Sciatic nerve (tissue), 2 donors: Measurements from ENCODE around the gene CDKAL1. TPM values are rescaled to one million over a fixed set of nuclear protein-coding genes. Genes with fewer than 3 reads are reported as not detected.
"Not testable (repeated sequence)": the region's sequence is repeated elsewhere in the genome, so short reads cannot be mapped to it uniquely, and the experiment has no call there.

Experiments
- ATAC-seq: fragments of 200-7000 bp; cut with Tn5 transposase; one replicate; pipeline ENCODE4 v1.9.1; 2020; ENCODE audit warnings: mild to moderate bottlenecking, moderate library complexity
- DNase-seq: peaks from one replicate; pipeline ENCODE4 v3.0.0-alpha.2; 2020; ENCODE audit warnings: low spot score
- intact Hi-C: fragments of 100-400 bp; cut with DNase I; formaldehyde crosslinking; loops from one replicate; pipeline ENCODE4 v1.14.2; 2022
- total RNA-seq: library from RNA; stranded (reverse); fragmentation: NEBNext Ultra II Directional; extraction: Animal tissue kit (Norgen Biotek cat#: 25700); gene quantifications from one replicate; pipeline ENCODE4 v1.2.1, GENCODE V29; 2021
- donor health status: DM: no; HTN: no; CAD: no.
- donor health status: DM: no; HTN: no; CAD: no.

The CDKAL1 gene
- total RNA-seq, 1 donor from 2014 or later: 20.5 TPM

GRCh38 chr6:21082091-21082490 is 547.8 kb downstream of the CDKAL1 start:
- ATAC-seq (no peak), DNase-seq (no peak)
- intact Hi-C loops: no loop called here

DNA sequence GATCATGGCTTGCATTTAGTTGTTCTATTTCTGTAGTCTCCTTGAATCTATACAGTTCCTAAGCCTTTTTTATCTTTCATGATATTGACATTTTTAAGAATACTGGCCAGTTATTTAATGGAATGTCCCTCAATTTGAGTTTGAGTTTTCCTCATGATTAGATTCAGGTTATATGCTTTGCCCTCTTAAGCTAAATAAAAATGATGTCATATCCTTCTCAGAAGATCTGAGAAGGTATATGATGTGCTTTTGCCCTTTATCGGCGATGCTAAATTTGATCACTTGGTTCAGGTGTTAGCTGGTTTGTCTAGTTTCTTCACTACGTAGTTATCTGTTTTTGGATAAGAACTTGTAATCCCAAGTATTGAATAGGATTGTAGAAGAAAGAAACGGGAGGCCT is 549.5 kb downstream of the CDKAL1 start:
- intact Hi-C loops: no loop called here
- no peak for ATAC-seq
- no peak for DNase-seq

DNA sequence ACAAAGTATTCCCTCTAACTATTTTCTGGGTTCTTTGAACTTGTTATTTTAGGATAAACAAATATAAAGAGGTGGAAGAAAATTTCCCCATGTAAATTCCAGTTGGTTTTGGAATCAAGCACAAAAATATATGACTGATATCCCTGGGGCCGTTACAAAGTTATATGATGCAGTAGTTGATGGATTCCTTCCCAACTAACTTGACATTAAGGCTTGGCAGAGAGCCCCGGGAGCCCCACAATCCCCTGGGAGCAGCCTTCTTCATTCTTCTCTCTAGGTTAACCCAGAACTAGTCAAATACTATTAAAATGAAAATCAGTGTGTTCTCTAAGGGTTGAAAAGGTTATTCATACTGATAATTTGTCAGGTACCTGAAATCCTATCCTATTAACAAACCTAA is 550.4 kb downstream of the CDKAL1 start:
- ATAC-seq: no peak
- intact Hi-C loops: no loop called here

GRCh38 chr6:21085211-21085610 is 551.0 kb downstream of the CDKAL1 start:
- intact Hi-C loops: no loop called here
- DNase-seq (no peak), ATAC-seq (no peak)

More for the DNA sequence above, 550.4 kb downstream of the CDKAL1 start:
- no peak for DNase-seq

- no peak for ATAC-seq
- no peak for DNase-seq
- intact Hi-C loops: no loop called here
These were observed 551.4 kb downstream of the CDKAL1 start for GRCh38 chr6:21085643-21086042.

GRCh38 chr6:21087188-21087587 is 552.9 kb downstream of the CDKAL1 start:
- intact Hi-C loops: no loop called here
- no peak for DNase-seq
- ATAC-seq: no peak

DNA sequence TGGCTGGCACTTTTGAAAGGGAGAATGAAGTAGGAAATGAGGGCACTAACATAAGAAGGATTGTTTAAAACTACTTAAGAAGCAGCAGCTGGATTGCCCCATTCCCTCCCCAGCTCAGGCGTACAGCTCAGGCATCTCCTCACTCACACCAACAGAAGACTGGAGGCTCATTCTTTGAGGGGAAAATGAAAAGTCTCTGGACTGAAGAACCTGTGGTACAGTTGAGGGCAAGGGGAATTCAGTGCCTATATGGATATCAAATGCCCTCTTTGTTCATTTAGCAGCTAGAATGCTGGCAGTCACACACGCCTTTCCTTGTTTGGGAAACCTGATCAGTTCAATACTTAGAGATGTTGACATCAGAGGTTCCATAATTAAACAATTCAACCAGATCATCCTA is 557.2 kb downstream of the CDKAL1 start:
- ATAC-seq (no peak), DNase-seq (no peak)
- intact Hi-C loops: no loop called here

DNA sequence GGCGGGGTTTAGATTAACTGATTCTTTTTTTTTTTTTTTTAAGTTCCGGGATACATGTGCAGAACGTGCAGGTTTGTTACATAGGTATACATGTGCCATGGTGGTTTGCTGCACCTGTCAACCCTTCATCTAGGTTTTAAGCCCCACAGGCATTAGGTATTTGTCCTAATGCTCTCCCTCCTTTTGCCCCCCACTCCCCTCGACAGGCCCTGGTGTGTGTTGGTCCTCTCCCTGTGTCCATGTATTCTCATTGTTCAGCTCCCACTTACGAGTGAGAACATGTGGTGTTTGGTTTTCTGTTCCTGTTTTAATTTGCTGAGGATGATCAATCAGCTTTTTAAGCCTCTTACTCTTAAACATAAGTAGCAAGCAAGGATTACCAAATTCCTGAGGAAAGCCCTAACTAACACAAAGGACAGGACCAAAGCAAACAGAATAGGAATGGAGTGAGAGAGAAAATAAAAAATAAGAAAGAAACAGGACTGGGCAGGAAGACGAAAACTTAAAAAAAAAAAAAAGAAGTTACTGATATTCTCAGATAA is 558.0 kb downstream of the CDKAL1 start:
- intact Hi-C loops, ATAC-seq, DNase-seq: not testable (repeated sequence)

DNA sequence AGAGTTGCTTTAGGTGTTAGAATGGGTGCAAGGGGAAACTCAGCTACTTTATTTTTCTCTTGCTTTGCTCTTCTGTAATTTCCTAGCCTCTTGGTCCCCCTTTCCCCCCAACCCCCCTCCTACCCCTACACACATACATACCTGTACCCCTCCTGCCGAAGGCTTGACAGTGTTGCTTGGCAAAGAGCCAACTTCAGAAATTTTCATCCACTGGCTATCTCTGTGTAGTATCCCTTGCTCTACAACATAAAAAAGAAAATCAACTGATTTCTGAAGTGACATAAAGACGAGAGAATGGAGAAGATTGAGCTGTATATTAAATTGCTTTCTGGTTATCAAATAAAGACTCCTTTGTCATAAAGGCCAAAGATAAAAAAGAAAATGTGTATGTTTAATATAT is 561.2 kb downstream of the CDKAL1 start:
- intact Hi-C loops: no loop called here
- no peak for DNase-seq
- ATAC-seq: no peak

DNA sequence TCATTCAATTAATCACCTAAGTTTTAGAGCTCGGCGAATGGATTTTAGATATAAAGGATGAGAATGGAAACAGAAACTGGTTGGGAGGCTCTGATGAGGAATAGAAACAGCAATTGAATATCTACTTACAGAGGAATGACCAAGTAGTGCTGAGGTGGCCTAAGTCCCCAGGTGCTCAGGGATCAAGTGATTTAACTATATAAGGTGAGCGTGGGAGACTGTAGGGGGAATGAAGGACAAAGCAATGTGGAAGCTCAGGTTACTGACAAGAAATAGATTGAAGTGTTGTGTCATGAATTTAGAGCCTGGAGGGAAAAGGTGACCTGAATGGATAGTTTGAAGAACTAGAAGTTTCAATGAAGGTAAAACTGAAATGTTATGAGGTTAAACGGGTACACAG is 563.9 kb downstream of the CDKAL1 start:
- DNase-seq (no peak), ATAC-seq (no peak)
- intact Hi-C loops: no loop called here

- no peak for DNase-seq
- intact Hi-C loops: no loop called here
- ATAC-seq: no peak
These were observed 564.5 kb downstream of the CDKAL1 start for GRCh38 chr6:21098744-21099143.

- DNase-seq (no peak), ATAC-seq (no peak)
- intact Hi-C loops: no loop called here
These were observed 565.4 kb downstream of the CDKAL1 start for GRCh38 chr6:21099338-21100314.

DNA sequence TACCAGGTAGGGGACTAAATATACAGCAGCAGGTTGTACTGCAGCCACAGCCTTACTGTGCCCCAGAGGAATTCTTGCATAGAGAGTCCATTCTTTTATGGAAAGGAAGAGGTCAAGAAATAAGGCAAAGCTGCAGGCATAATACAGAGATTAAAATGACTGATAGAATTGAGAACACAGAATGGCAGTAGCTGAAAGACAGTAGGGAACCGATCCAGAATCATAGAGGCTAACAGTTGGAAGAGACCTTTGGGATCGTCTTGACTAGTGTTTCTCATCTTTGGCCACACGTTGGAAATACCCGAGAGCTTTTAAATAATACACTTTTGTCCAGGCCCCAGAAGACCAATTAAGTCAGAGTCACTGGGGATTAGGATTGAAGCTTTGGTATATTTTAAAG is 566.7 kb downstream of the CDKAL1 start:
- intact Hi-C loops: no loop called here

DNA sequence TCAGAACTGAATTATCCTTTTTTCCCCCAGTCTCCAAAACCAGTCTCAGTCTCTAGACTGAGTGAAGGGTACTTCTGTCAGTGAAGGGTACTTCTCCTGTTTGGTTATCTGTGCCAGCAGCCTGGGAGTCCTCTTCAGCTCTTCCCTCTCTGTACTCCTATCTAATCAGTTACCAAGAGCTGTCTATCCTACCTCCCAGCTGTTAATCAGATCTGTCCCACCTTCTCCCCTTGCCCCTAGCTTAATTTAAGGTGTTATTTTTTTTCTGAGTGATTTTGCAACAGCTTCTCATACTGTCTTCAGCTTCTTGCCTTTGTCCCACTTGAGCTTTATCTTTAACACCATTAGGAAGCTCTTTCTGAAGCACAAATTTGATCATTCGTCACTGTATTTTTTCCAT is 567.4 kb downstream of the CDKAL1 start:
- DNase-seq (no peak), ATAC-seq (no peak)
- intact Hi-C loops: no loop called here

More for the DNA sequence above, 566.7 kb downstream of the CDKAL1 start:
- DNase-seq: no peak
- no peak for ATAC-seq

- ATAC-seq (no peak), DNase-seq (no peak)
- intact Hi-C loops: no loop called here
These were observed 567.9 kb downstream of the CDKAL1 start for GRCh38 chr6:21102201-21102600.

DNA sequence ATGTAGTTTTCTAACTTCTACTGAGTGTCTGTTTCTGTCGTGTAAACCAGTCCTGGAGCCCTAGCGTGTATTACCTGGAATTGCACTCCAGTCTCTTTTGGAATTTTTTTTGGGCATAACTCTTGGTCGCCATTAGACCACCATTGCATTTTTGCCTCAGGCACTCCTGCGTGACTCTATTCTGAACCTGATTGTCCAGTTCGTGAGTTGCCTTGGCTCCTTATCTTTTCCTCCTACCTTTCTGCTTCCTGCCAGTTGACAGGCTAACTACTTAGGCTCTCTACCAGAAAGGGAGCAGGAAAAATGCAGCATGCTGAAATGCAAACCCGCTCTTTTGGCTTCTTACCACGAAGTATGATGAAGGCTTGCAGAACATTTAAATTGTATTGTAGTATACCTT is 568.4 kb downstream of the CDKAL1 start:
- ATAC-seq (no peak), DNase-seq (no peak)
- intact Hi-C loops: no loop called here

DNA sequence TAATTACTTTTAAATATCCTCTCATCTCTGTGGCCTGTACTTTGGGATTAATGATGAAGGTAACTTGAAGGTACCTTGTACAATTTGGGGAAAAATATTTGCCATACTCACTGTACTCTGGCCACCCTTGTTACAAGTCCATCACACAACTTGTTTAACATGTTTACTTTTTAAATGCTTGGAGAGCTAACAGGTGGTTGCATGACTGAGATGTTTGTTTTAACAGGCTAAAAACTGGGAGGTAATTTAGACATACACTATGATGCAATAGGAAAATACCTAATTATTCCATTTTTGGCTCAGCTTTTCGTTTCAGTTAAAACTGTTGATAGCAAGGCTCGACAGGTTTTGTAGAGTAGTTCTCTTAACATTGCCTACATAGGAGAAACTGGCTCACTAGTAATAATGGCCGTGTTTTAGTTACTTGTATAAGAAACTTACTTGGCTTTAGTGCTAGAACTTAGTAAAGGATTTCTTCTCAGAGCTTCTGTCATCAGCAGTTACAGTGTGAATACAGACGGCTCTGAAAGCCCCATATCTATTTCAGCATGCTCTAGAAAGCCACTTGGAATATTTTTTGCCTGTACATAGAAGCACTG is 569.5 kb downstream of the CDKAL1 start:
- no peak for ATAC-seq
- DNase-seq: no peak
- intact Hi-C loops: no loop called here

- intact Hi-C loops: no loop called here
- no peak for ATAC-seq
These were observed 570.0 kb downstream of the CDKAL1 start for GRCh38 chr6:21104288-21104687.

GRCh38 chr6:21107796-21108195 is 573.5 kb downstream of the CDKAL1 start:
- DNase-seq (no peak), ATAC-seq (no peak)
- intact Hi-C loops: no loop called here

More at GRCh38 chr6:21104288-21104687, 570.0 kb downstream of the CDKAL1 start:
- DNase-seq: no peak
